GM12892 (cell line): ENCODE measurements around the gene GRK6.

Experiments used
- POLR2A ChIP-seq: IDR thresholded peaks from 2 replicates; pipeline ENCODE4 v1.6.1; 2011; ENCODE audit warnings: low read depth, low read length, control low read depth
- POLR2AphosphoS5 ChIP-seq: IDR thresholded peaks from 2 replicates; pipeline ENCODE4 v1.6.1; 2011; ENCODE audit warnings: low read depth, low read length, control low read depth

DNA sequence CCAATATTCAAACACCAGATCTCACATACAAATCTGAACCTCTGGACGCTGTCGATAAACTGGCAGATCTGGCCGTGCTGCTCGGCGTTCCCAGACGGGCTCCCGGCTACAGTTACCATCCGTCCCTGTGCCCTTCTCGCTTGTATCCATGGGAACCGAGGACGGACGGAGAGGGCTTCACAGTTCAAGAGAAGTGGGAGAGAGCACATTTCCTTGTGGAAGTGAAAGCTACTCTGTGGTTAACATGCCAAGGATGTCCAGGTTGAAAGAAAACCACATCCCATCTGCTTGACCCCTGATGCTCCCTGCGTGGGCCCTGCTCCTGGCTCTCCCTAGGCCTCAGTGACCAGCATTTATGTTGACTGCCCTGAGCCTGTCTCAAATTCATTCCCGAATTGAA lies 53.3 kb downstream of the GRK6 start:
- no peak for TF ChIP-seq POLR2A
- TF ChIP-seq POLR2AphosphoS5, result no peak
